HG03354 (cell line): ENCODE data around the gene DCK.
"Not testable (repeated sequence)": the region's sequence is repeated elsewhere in the genome, so short reads cannot be mapped to it uniquely, and the experiment has no call there.

Experiments
- ATAC-seq: cut with Tn5 transposase; IDR thresholded peaks from one replicate; pipeline ENCODE4 v1.9.1; 2021; ENCODE audit warnings: mild to moderate bottlenecking; ENCODE audit not compliant: unreplicated experiment, poor library complexity, severe bottlenecking

The DCK gene

DNA sequence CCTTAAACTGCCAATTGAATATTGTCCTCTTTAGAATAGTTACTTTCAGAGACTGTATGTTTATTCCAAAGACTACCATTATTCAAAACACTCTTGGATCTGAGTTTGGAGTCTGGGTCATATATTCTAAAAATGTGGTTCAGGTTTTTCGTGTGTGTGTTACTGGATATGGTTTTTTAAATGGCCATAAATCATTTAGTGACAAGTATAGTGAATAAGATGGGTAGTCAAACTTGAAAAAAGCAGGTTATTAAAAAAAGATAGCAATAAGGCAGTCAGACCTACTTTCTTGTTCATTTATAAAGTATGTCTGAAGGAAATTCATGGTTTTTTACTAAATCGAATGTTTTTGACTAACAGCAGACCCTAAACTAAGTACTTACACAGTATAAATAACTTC lies 59.3 kb downstream of the DCK start:
- no peak for ATAC-seq

DNA sequence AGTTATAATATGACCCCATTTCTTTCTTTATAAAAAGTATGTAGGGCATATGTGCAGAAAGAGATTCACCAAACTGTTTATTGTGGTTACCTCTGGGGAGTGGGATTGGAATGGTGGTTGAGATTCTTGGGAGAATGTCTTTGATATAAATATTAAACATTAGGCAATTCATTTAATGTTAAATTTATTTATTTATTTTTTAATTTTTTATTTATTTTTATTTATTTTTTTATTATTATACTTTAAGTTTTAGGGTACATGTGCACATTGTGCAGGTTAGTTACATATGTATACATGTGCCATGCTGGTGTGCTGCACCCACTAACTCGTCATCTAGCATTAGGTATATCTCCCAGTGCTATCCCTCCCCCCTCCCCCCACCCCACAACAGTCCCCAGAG lies 60.2 kb downstream of the DCK start:
- ATAC-seq = not testable (repeated sequence)

DNA sequence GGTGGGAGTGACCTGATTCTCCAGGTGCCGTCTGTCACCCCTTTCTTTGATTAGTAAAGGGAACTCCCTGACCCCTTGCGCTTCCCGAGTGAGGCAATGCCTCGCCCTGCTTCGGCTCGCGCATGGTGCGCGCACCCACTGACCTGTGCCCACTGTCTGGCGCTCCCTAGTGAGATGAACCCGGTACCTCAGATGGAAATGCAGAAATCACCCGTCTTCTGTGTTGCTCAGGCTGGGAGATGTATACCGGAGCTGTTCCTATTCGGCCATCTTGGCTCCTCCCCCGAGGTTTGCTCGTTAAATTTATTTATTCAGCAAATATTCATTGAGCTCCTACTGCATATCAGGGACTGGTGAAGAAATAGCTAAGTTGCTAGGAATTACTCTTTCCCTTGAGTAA lies 66.1 kb downstream of the DCK start:
- not testable (repeated sequence) for ATAC-seq

DNA sequence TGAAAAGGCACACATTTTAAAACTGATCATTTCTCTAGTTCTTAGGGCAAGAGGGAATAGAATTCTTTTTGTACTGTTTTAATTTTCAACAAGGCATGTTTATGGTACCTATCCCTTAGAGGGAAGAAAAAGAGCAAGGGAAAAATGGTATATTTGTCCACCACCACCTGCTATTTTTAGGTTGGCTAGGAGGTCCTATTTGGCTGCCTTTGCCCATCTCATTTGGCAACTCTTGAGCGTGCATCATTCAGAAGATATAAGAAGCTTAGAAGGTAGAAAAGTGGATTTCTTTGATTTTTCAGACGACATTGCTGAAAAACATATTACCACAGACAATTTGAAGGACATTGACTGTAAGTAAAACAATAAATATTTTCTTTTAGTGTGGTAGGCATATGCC lies 69.0 kb downstream of the DCK start:
- no peak for ATAC-seq

DNA sequence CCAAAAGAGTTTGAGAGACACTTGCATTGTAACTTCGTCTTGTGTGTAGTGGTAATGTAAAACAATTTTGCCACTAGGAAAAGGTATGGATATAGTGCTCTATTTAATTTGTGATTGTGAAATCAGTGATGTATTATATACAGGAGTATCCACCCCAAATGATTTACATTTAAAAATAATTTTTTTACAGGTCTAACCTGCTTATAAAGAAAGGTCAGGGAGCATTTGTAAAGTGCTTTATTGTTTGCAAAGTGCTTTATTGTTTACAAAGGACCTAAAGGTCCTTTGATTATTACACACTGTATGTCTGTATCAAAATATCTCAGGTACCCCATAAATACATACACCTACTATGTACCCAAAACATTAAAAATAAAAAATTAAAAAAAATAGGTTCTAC lies 70.3 kb downstream of the DCK start:
- no peak for ATAC-seq

DNA sequence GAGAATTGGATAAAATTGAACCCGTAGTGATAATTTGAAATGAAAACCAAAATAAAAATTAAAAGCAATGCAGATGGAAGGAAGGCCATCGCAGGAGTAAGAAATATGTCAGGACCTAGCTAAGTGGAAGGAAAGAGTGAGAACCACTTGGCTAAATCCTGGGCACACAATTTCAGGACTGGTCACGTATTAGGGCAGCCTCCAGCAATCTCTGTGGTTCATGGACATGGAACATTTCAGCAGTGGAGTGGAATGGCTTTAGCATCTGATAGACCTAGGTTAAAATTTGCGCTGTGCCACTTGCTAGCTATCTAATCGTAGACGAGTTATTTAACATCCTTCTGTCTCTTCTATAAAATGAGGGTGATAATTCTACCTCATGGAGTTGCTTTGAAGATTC lies 71.1 kb downstream of the DCK start:
- ATAC-seq = no peak

GRCh38 chr4:71065991-71066510 lies 72.6 kb downstream of the DCK start:
- ATAC-seq = no peak

DNA sequence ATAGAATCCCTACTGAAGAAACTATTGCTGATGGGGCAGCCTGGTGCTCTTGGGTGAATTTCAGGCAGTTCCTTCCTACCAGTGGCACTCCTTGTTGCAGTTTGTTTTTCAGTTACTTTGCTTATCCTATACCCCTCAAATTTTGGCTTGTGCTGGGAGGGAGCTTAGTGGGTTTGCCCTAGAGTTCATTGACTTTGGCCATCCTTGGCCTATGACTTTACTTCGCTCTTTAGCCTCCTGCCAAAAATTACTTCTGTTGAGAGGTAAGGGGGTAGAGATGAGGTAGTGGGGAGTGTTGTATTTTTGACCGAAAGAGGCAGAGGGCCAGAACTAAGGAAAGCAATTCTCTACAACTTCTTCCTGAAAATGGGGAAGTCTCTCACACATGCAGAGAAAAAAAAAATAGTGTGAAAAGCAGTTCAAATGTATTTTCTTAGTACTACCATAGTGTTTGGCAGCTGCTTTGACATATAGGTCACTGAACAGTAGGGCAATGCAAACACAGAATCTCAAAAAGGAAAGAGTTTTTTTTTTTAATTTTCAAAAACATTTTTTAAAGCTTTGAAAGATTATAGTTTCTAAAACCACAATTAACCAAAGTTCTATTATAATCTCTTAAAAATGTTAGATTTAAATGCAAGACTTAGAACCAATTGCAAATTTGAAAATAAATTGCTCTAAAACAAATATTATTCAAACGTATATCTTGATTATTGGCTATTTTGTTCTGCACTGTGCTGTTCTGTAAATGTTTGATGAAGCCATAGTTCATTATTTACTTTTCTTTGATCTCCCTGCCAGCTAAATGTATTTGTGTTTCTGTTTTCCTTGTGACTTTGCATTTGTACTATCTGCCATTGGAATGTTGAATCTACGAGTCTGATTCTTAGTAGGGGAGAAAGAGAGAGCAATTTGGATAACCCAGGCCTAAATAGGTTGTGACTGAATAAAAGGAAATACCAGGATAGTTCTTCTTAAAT lies 73.6 kb downstream of the DCK start:
- no peak for ATAC-seq

DNA sequence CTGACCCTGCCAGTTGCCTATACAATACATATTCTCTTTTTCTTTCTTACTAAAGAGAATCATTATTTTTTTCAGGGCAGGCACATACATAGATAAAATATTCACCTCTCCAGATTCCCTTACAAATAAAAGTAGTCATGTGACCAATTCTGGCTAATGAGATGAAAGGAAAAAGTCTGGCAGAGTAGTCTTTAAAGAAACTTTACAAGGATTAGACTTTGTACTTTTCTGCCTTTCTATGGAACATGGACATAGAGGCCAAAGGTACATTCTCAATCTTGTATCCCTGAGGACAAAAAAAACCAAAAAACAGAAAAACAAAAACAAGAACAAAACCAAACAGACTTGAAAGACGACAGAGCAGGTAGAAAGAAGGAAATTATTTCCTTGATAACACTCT lies 75.6 kb downstream of the DCK start:
- no peak for ATAC-seq

GRCh38 chr4:71070015-71070414 lies 76.6 kb downstream of the DCK start:
- no peak for ATAC-seq

- no peak for ATAC-seq
Measured at GRCh38 chr4:71074452-71075299, 81.2 kb downstream of the DCK start.
